Upper lobe of left lung (tissue), 6 donors: ENCODE measurements around the gene PDAP1. TPM values are rescaled to one million over a fixed set of nuclear protein-coding genes. Genes with fewer than 3 reads are reported as not detected.

Experiments used
- ATAC-seq, 2 donors: fragments of 200-7000 bp; cut with Tn5 transposase; one replicate each; pipeline ENCODE4 v1.9.1; 2022; ENCODE audit warnings: mild to moderate bottlenecking in 2 of 2, moderate library complexity in 2 of 2; ENCODE audit not compliant: low FRiP score in 2 of 2
- DNase-seq, 2 donors: peaks; one replicate each; pipeline ENCODE4 v3.0.0-alpha.2; 2019 to 2020
- H3K27ac ChIP-seq, 4 donors: fragments of 200-600 bp; sonication (generic); one replicate each; pipeline ENCODE4 v1.5.1; 2016 to 2019
- H3K27me3 ChIP-seq, 4 donors: fragments of 200-600 bp; sonication (generic); one replicate each; pipeline ENCODE4 v1.5.1; 2017 to 2019
- H3K36me3 ChIP-seq, 4 donors: fragments of 200-600 bp; sonication (generic); one replicate each; pipeline ENCODE4 v1.5.1; 2016 to 2019
- H3K4me1 ChIP-seq, 4 donors: fragments of 200-600 bp; sonication (generic); one replicate each; pipeline ENCODE4 v1.5.1; 2018 to 2019
- H3K4me3 ChIP-seq, 4 donors: fragments of 200-600 bp; sonication (generic); one replicate each; pipeline ENCODE4 v1.5.1; 2017 to 2019; ENCODE audit warnings: mild to moderate bottlenecking in 2 of 4, moderate library complexity in 1 of 4
- H3K9me3 ChIP-seq, 4 donors: fragments of 200-600 bp; sonication (generic); one replicate each; pipeline ENCODE4 v1.5.1; 2018 to 2019
- CTCF ChIP-seq, 6 experiments: fragments of 450-650 bp in 4 of 6; fragments of 200-600 bp in 2 of 6; sonication (generic) in 2 of 6; IDR thresholded peaks; one replicate each; pipeline ENCODE4 v1.5.1; 2016 to 2019; ENCODE audit warnings: antibody characterized with exemption in 6 of 6
- EP300 ChIP-seq, 4 donors: sonication (generic); formaldehyde crosslinking; IDR thresholded peaks; one replicate each; pipeline ENCODE4 v1.5.1; 2017; ENCODE audit warnings: antibody characterized with exemption in 4 of 4, control low read depth in 2 of 4
- POLR2A ChIP-seq, 4 donors: fragments of 450-650 bp; IDR thresholded peaks; one replicate each; pipeline ENCODE4 v1.5.1; 2016 to 2017; ENCODE audit warnings: antibody characterized with exemption in 4 of 4, mild to moderate bottlenecking in 2 of 4
- POLR2AphosphoS5 ChIP-seq, 2 donors: sonication (generic); formaldehyde crosslinking; IDR thresholded peaks; one replicate each; pipeline ENCODE4 v1.5.1; 2017; ENCODE audit warnings: antibody characterized with exemption in 2 of 2
- WGBS, 2 donors: methylation state at CpG; one replicate each; pipeline ENCODE4 v1.1.5; 2017 to 2018; 5-methylcytosine and 5-hydroxymethylcytosine counted together
- total RNA-seq, 6 donors: library from RNA; depleted of rRNA in 4 of 6; stranded (reverse); fragments of >200 nt in 4 of 6; gene quantifications; one replicate each; pipeline versions ENCODE4 v1.1.0 to v1.2.1, GENCODE V29; 2016 to 2021
- donor health status: DM: no; HTN: no; CAD: no; lungs with moderate emphysema.
- donor health status: DM: no; HTN: yes; CAD: no; lungs with severe emphysema.

PDAP1 gene
- total RNA-seq, 6 donors from 2014 or later = 31.4 to 76.0 (median 67.4) TPM

- H3K4me1 ChIP-seq = peaks cover 23 to 32% (median 27%) of the 10 kb centered on the region in 4 donors
- 87 to 93% methylated on average over 4 of the region's 4 CpGs for WGBS, 2 donors
- H3K27me3 ChIP-seq = no peaks in the 10 kb centered on the region
- peaks cover 11 to 62% (median 41%) of the 10 kb centered on the region in 4 donors for H3K36me3 ChIP-seq
- TF ChIP-seq POLR2AphosphoS5 (IDR thresholded peaks at IDR 0.05) (no peak), CTCF (IDR thresholded peaks at IDR 0.05) (no peak), POLR2A (IDR thresholded peaks at IDR 0.05) (no peak), EP300 (IDR thresholded peaks at IDR 0.05) (no peak)
- no peaks in the 10 kb centered on the region for H3K9me3 ChIP-seq
- H3K27ac ChIP-seq = no peak overlapping the region
- DNase-seq (no peak), ATAC-seq (no peak)
- H3K4me3 ChIP-seq = no peak overlapping the region
These were observed 23.9 kb downstream of the PDAP1 start for GRCh38 chr7:99384523-99384922.

- 84 to 92% methylated on average over 5 to 13 of the region's 13 CpGs for WGBS, 2 donors
- H3K4me3 ChIP-seq = no peak overlapping the region
- ATAC-seq = no peak
- H3K9me3 ChIP-seq = no peaks in the 10 kb centered on the region
- peaks cover 30 to 38% (median 34%) of the 10 kb centered on the region in 4 donors for H3K4me1 ChIP-seq
- DNase-seq = no peak
- H3K27me3 ChIP-seq = no peaks in the 10 kb centered on the region
- TF ChIP-seq EP300 (IDR thresholded peaks at IDR 0.05) (no peak), POLR2A (IDR thresholded peaks at IDR 0.05) (no peak), CTCF (IDR thresholded peaks at IDR 0.05) (no peak), POLR2AphosphoS5 (IDR thresholded peaks at IDR 0.05) (no peak)
- H3K27ac ChIP-seq = no peak overlapping the region
- peaks cover 11 to 55% (median 35%) of the 10 kb centered on the region in 4 donors for H3K36me3 ChIP-seq
These were observed 24.5 kb downstream of the PDAP1 start for GRCh38 chr7:99383791-99384370.

GRCh38 chr7:99383203-99383602 is 25.2 kb downstream of the PDAP1 start:
- H3K27ac ChIP-seq = no peak overlapping the region
- DNase-seq (no peak), ATAC-seq (no peak)
- 92 to 93% methylated on average over 10 of the region's 10 CpGs for WGBS, 2 donors
- H3K9me3 ChIP-seq = no peaks in the 10 kb centered on the region
- peaks cover 9 to 51% (median 31%) of the 10 kb centered on the region in 4 donors for H3K36me3 ChIP-seq
- H3K4me3 ChIP-seq = no peak overlapping the region
- peaks cover 36 to 45% (median 40%) of the 10 kb centered on the region in 4 donors for H3K4me1 ChIP-seq
- no peak for TF ChIP-seq POLR2A (IDR thresholded peaks at IDR 0.05)
- no peak for TF ChIP-seq POLR2AphosphoS5 (IDR thresholded peaks at IDR 0.05)
- no peak for TF ChIP-seq CTCF (IDR thresholded peaks at IDR 0.05)
- TF ChIP-seq EP300 (IDR thresholded peaks at IDR 0.05) = no peak
- no peaks in the 10 kb centered on the region for H3K27me3 ChIP-seq

GRCh38 chr7:99381664-99382075 is 26.7 kb downstream of the PDAP1 start:
- Histone ChIP-seq H3K9me3 (no peaks in the 10 kb centered on the region), H3K27ac (peak overlapping the region in 3 of 4 donors; percentile 31 to 92 (median 64)), H3K4me3 (no peak overlapping the region), H3K4me1 (peaks cover 37 to 59% (median 44%) of the 10 kb centered on the region in 4 donors), H3K36me3 (peaks cover 5 to 51% (median 30%) of the 10 kb centered on the region in 4 donors), H3K27me3 (no peaks in the 10 kb centered on the region)
- DNase-seq = no peak
- no peak for ATAC-seq
- WGBS, 2 donors = 74 to 78% methylated on average over 3 to 7 of the region's 7 CpGs
- TF ChIP-seq POLR2A (IDR thresholded peaks at IDR 0.05) (no peak), EP300 (IDR thresholded peaks at IDR 0.05) (no peak), CTCF (IDR thresholded peaks at IDR 0.05) (no peak), POLR2AphosphoS5 (IDR thresholded peaks at IDR 0.05) (no peak)
